H1 (cell line): ENCODE results near the gene THAP4. TPM values are rescaled to one million over a fixed set of nuclear protein-coding genes. Genes with fewer than 3 reads are reported as not detected.

Source experiments
- ATF3 ChIP-seq: IDR thresholded peaks from 2 replicates; pipeline ENCODE4 v1.6.1; 2011; ENCODE audit warnings: low read depth, mild to moderate bottlenecking, low read length; ENCODE audit not compliant: insufficient read depth
- CHD7 ChIP-seq: fragments of 300-600 bp; sonication (generic); IDR thresholded peaks from 2 replicates; pipeline ENCODE4 v1.7.1; 2012; ENCODE audit warnings: low read length, moderate library complexity, mild to moderate bottlenecking, inconsistent platforms; ENCODE audit not compliant: insufficient replicate concordance
- MAX ChIP-seq: IDR thresholded peaks from 2 replicates; pipeline ENCODE4 v1.6.1; 2012; ENCODE audit warnings: inconsistent platforms
- SAP30 ChIP-seq: fragments of 300-600 bp; sonication (generic); IDR thresholded peaks from 2 replicates; pipeline ENCODE4 v1.7.1; 2012; ENCODE audit warnings: low read length, moderate library complexity, mild to moderate bottlenecking, inconsistent platforms; ENCODE audit not compliant: insufficient read depth, insufficient replicate concordance
- SRF ChIP-seq: IDR thresholded peaks from 2 replicates; pipeline ENCODE4 v1.6.1; 2011; ENCODE audit warnings: mild to moderate bottlenecking, low read depth, low read length, moderate library complexity
- TBP ChIP-seq: IDR thresholded peaks from 2 replicates; pipeline ENCODE4 v1.6.1; 2011; ENCODE audit warnings: low read depth, low read length, improper control_type of control experiment
- polyA plus RNA-seq, 7 experiments: library from polyadenylated mRNA; depleted of rRNA in 3 of 7; stranded (reverse) in 5 of 7; unstranded in 2 of 7; fragments of >200 nt in 5 of 7; fragments of 200-250 nt in 2 of 7; gene quantifications; 1 replicate in 5 of 7; 2 replicates in 1 of 7; 4 replicates in 1 of 7; pipeline versions ENCODE4 v1.2.1 to v1.2.3, GENCODE V29; 2011 to 2013; ENCODE audit warnings: missing spikeins in 2 of 7, mixed read lengths in 2 of 7
- total RNA-seq: library from RNA; stranded (reverse); fragmentation: NEBNext Ultra II Directional; extraction: Animal tissue kit (Norgen Biotek cat#: 25700); gene quantifications from 2 replicates; pipeline ENCODE4 v1.2.1, GENCODE V29; 2021

THAP4 gene
- total and polyA plus RNA-seq, 2 of the 8 experiments (the other 6 are each of a cell fraction or from before 2014, with no cell fraction given): 78.9 to 83.6 TPM

- TF ChIP-seq SAP30 (no peak), SRF (no peak), MAX (no peak), CHD7 (no peak), TBP (no peak), ATF3 (no peak)
- TF ChIP-seq, all 59 proteins: peak for 0
Measured at GRCh38 chr2:241652722-241653121, 15.8 kb upstream of the THAP4 start (continued).
